Ascending aorta (tissue), 2 donors: Measurements from ENCODE around the gene SDHA. TPM values are rescaled to one million over a fixed set of nuclear protein-coding genes. Genes with fewer than 3 reads are reported as not detected.
A peak's percentile ranks its signal among the peaks of the same experiment; 100 is the strongest.
"Not testable (repeated sequence)": the region's sequence is repeated elsewhere in the genome, so short reads cannot be mapped to it uniquely, and the experiment has no call there.

Experiments
- DNase-seq, 2 donors: peaks; one replicate each; pipeline ENCODE4 v3.0.0-alpha.2; 2019; ENCODE audit warnings: low spot score in 2 of 2
- H3K27ac ChIP-seq, 2 donors: fragments of 200-600 bp; sonication (generic); one replicate each; pipeline ENCODE4 v1.5.1; 2016 to 2017; ENCODE audit warnings: mild to moderate bottlenecking in 1 of 2
- H3K27me3 ChIP-seq: fragments of 200-600 bp; sonication (generic); one replicate; pipeline ENCODE4 v1.5.1; 2017
- H3K36me3 ChIP-seq, 2 donors: fragments of 200-600 bp; sonication (generic); one replicate each; pipeline ENCODE4 v1.5.1; 2016
- H3K4me1 ChIP-seq, 2 donors: fragments of 200-600 bp; sonication (generic); one replicate each; pipeline ENCODE4 v1.5.1; 2016 to 2017; ENCODE audit warnings: mild to moderate bottlenecking in 1 of 2
- H3K4me3 ChIP-seq, 2 donors: fragments of 200-600 bp; sonication (generic); one replicate each; pipeline ENCODE4 v1.5.1; 2016 to 2017; ENCODE audit warnings: mild to moderate bottlenecking in 1 of 2
- H3K9me3 ChIP-seq, 2 donors: fragments of 200-600 bp; sonication (generic); one replicate each; pipeline ENCODE4 v1.5.1; 2016
- CTCF ChIP-seq, 3 experiments: fragments of 200-600 bp in 2 of 3; fragments of 450-650 bp in 1 of 3; sonication (generic) in 2 of 3; IDR thresholded peaks; one replicate each; pipeline ENCODE4 v1.5.1; 2016 to 2019; ENCODE audit warnings: antibody characterized with exemption in 3 of 3, mild to moderate bottlenecking in 1 of 3, moderate library complexity in 1 of 3
- intact Hi-C: fragments of 100-400 bp; cut with DNase I; formaldehyde crosslinking; loops from one replicate; pipeline ENCODE4 v1.15.1; 2023
- total RNA-seq: library from RNA; depleted of rRNA; stranded (reverse); fragments of >200 nt; gene quantifications from one replicate; pipeline ENCODE4 v1.1.0, GENCODE V29; 2016

The SDHA gene
- total RNA-seq, 1 donor from 2014 or later = 41.1 TPM

- Histone ChIP-seq H3K27me3 (no peaks in the 10 kb centered on the region), H3K9me3 (no peaks in the 10 kb centered on the region), H3K27ac (no peak overlapping the region), H3K4me1 (no peaks in the 10 kb centered on the region), H3K36me3 (no peaks in the 10 kb centered on the region), H3K4me3 (no peak overlapping the region)
- no peak for TF ChIP-seq CTCF (IDR thresholded peaks at IDR 0.05)
- DNase-seq = no peak
- intact Hi-C loops = no loop called here
Observed at GRCh38 chr5:298737-299125, 80.6 kb downstream of the SDHA start.

DNA sequence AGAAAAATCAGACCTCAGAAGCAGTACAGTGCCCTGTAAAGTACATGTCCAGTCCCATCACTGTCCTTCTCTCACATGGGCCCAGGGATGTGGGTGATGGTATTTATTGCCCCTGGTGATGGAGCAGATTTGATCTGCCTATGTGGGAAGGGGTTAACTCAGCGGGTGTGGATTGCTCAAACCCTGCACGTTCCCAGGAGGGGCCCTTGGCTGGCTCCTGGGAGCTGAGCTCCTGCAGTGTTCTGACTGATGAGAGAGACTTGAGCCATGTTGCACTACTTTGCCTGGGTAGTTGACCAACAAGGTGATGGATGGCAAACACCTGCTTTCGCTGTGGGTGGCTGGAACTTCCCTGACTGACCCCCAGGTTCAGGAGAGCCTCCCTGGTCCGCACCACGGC lies 81.8 kb downstream of the SDHA start:
- H3K9me3 ChIP-seq, intact Hi-C loops, H3K27ac ChIP-seq, H3K36me3 ChIP-seq, H3K4me3 ChIP-seq, H3K27me3 ChIP-seq, DNase-seq, H3K4me1 ChIP-seq: not testable (repeated sequence)

- intact Hi-C loops, H3K4me1 ChIP-seq, DNase-seq, H3K4me3 ChIP-seq, H3K27me3 ChIP-seq, H3K27ac ChIP-seq, H3K9me3 ChIP-seq, H3K36me3 ChIP-seq: not testable (repeated sequence)
Observed at GRCh38 chr5:300691-301435, 82.7 kb downstream of the SDHA start.

DNA sequence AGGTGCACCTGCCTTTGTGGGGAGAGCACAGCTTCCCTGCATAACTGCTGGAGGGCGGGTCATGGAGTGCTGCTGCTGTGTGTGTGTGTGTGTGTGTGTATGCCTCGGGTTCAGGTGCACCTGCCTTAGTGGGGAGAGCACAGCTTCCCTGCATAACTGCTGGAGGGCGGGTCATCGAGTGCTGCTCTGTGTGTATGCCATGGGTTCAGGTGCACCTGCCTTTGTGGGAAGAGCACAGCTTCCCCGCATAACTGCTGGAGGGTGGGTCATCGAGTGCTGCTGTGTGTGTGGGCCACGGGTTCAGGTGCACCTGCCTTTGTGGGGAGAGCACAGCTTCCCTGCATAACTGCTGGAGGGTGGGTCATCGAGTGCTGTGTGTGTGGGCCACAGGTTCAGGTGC lies 84.3 kb downstream of the SDHA start:
- intact Hi-C loops = not testable (repeated sequence)

DNA sequence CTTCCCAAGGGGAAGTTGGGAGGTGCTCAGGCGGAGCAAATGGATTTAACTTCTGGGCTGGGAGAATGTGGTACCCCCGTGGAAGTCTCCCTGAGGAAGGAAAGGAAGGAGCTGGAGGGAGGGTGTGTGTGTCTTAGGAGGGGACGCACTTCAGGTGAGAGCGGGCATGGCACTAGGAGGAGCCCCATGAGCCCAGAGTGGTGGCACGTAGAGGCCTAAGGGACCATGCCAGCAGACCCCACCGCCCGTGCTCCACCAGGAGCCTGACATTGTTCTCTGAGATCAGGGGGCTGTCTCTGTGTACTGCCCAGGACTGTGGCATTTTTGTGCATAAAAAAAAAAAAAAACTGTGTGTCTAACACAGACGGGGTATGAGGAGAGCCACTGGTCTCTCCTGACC lies 84.8 kb downstream of the SDHA start:
- peaks cover 17 to 22% of the 10 kb centered on the region in 2 donors for H3K36me3 ChIP-seq
- H3K27me3 ChIP-seq = no peaks in the 10 kb centered on the region
- TF ChIP-seq CTCF (IDR thresholded peaks at IDR 0.05) = no peak
- no peak overlapping the region for H3K27ac ChIP-seq
- intact Hi-C loops = no loop called here
- no peaks in the 10 kb centered on the region for H3K4me1 ChIP-seq
- H3K4me3 ChIP-seq = no peak overlapping the region
- H3K9me3 ChIP-seq = no peaks in the 10 kb centered on the region
- DNase-seq = no peak

More for the DNA sequence above, 84.3 kb downstream of the SDHA start:
- H3K36me3 ChIP-seq = peaks cover 12 to 16% of the 10 kb centered on the region in 2 donors
- not testable (repeated sequence) for H3K9me3 ChIP-seq, DNase-seq, H3K27me3 ChIP-seq, H3K27ac ChIP-seq, H3K4me3 ChIP-seq, H3K4me1 ChIP-seq

DNA sequence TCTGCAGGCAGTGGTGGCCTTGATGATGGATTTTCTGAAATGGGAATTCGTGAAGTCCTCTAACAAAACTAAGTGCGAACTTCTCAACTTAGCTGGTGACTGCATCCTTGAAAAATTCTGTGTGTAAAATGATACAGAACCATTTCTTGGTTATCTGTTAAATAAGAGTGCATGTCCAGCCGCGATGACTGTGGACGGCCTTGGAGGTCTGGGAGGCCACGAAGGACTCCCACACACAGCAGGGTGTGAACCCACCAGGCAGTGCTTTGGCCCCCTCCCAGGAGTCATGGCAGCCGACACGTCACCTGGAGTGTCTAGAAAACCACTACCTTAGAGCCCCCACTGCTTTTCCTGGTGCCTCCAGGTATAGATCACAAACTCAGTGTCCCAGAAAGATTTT lies 85.6 kb downstream of the SDHA start:
- H3K4me1 ChIP-seq, H3K9me3 ChIP-seq, H3K4me3 ChIP-seq, intact Hi-C loops, H3K27me3 ChIP-seq, H3K27ac ChIP-seq, DNase-seq: not testable (repeated sequence)
- H3K36me3 ChIP-seq = peaks cover 18 to 24% of the 10 kb centered on the region in 2 donors

DNA sequence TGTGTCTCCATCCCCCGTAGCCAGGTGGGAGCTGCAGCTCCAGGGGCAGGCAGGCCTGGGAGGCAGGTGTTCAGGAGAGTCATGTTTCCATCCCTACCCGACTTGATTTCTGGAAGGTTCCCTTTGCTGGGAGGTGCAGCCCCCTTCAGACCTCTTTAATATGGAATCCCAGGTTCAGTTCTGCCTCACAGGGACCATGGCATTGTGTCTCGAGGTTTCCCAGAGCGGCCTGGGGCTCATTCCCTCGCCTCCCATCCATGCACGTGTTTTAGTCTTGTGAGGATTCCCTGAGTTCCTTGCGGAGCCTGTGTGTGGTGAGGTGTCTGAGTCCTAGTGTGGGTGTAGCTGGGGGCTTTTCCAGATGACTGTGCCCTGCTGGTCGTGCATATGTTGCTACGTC lies 86.9 kb downstream of the SDHA start:
- no peak overlapping the region for H3K27ac ChIP-seq
- no peaks in the 10 kb centered on the region for H3K4me1 ChIP-seq
- peaks cover 20 to 24% of the 10 kb centered on the region in 2 donors for H3K36me3 ChIP-seq
- no peaks in the 10 kb centered on the region for H3K27me3 ChIP-seq
- H3K4me3 ChIP-seq = no peak overlapping the region
- DNase-seq = peak in 1 of 2 donors; percentile 41
- intact Hi-C loops = no loop called here
- no peaks in the 10 kb centered on the region for H3K9me3 ChIP-seq
- no peak for TF ChIP-seq CTCF (IDR thresholded peaks at IDR 0.05)

DNA sequence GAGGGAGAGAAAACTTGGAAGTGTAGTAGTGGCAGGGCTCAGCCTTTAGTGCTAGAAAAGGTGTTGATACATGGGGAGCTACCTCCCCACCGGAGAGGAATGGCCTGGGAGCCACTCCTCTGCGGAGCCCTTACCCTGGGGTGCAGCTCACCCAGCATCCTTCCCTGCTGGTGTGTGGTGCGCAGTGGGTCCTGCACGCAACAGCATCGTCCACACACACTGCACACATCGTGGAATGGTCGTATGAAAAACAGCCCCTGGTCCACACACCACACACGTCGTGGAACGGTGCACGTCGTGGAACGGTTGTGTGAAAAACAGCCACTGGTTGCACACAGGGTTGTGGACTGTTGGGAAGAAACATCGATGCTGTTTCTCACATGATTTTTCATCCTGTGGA lies 87.3 kb downstream of the SDHA start:
- no peak overlapping the region for H3K27ac ChIP-seq
- H3K4me3 ChIP-seq = no peak overlapping the region
- TF ChIP-seq CTCF (IDR thresholded peaks at IDR 0.05) = no peak
- no peaks in the 10 kb centered on the region for H3K9me3 ChIP-seq
- peaks cover 20 to 25% of the 10 kb centered on the region in 2 donors for H3K36me3 ChIP-seq
- intact Hi-C loops = no loop called here
- no peaks in the 10 kb centered on the region for H3K4me1 ChIP-seq
- no peaks in the 10 kb centered on the region for H3K27me3 ChIP-seq
- peak in 1 of 2 donors; percentile 25 for DNase-seq
